Chondrocyte (in vitro differentiated cells): ENCODE measurements around the gene MAP2K1. TPM values are rescaled to one million over a fixed set of nuclear protein-coding genes. Genes with fewer than 3 reads are reported as not detected.
"Not testable (repeated sequence)": the region's sequence is repeated elsewhere in the genome, so short reads cannot be mapped to it uniquely, and the experiment has no call there.

ENCODE experiments used
- DNase-seq: peaks from one replicate; pipeline ENCODE4 v3.0.0; 2021; ENCODE audit warnings: mixed read lengths, low spot score
- H3K27ac Mint-ChIP-seq: one replicate; pipeline ENCODE4 v1.8.0; 2021; ENCODE audit warnings: mild to moderate bottlenecking, moderate library complexity, mixed read lengths; ENCODE audit not compliant: unreplicated experiment
- H3K27me3 Mint-ChIP-seq: 2 replicates; pipeline ENCODE4 v1.8.0; 2021; ENCODE audit warnings: low read depth, mixed read lengths
- H3K36me3 Mint-ChIP-seq: 2 replicates; pipeline ENCODE4 v1.8.0; 2021; ENCODE audit warnings: low read depth, mixed read lengths
- H3K4me1 Mint-ChIP-seq: 2 replicates; pipeline ENCODE4 v1.8.0; 2021; ENCODE audit warnings: low read depth, mild to moderate bottlenecking, mixed read lengths
- H3K4me3 Mint-ChIP-seq: one replicate; pipeline ENCODE4 v1.8.0; 2021; ENCODE audit warnings: mild to moderate bottlenecking, moderate library complexity, mixed read lengths; ENCODE audit not compliant: unreplicated experiment
- H3K9me3 Mint-ChIP-seq: 2 replicates; pipeline ENCODE4 v1.8.0; 2021; ENCODE audit warnings: low read depth, mixed read lengths
- CTCF ChIP-seq: fragments of 200-600 bp; sonication (generic); IDR thresholded peaks from 2 replicates; pipeline ENCODE4 v1.5.0; 2021; ENCODE audit warnings: antibody characterized with exemption, mild to moderate bottlenecking, moderate library complexity
- total RNA-seq: library from RNA; stranded (reverse); gene quantifications from 3 replicates; pipeline ENCODE4 v1.2.1, GENCODE V29; 2021

MAP2K1 gene
- total RNA-seq, 1 donor from 2014 or later = 49.7 TPM

- H3K36me3 Mint-ChIP-seq = peaks cover 8% of the 10 kb centered on the region
- peaks cover 9% of the 10 kb centered on the region for H3K4me1 Mint-ChIP-seq
- no peak for DNase-seq
- no peaks in the 10 kb centered on the region for H3K9me3 Mint-ChIP-seq
- H3K27ac Mint-ChIP-seq = no peak overlapping the region
- TF ChIP-seq CTCF = no peak
- H3K4me3 Mint-ChIP-seq = no peak overlapping the region
- H3K27me3 Mint-ChIP-seq = no peaks in the 10 kb centered on the region
Observed at GRCh38 chr15:66452420-66452819, 65.7 kb downstream of the MAP2K1 start.

- no peak overlapping the region for H3K27ac Mint-ChIP-seq
Observed at GRCh38 chr15:66452971-66453580, 66.4 kb downstream of the MAP2K1 start.

GRCh38 chr15:66454143-66454542, 67.4 kb downstream of the MAP2K1 start:
- Mint-ChIP-seq H3K4me3 (no peak overlapping the region), H3K27me3 (no peaks in the 10 kb centered on the region), H3K36me3 (peaks cover 3% of the 10 kb centered on the region), H3K27ac (no peak overlapping the region), H3K9me3 (no peaks in the 10 kb centered on the region), H3K4me1 (peaks cover 9% of the 10 kb centered on the region)
- TF ChIP-seq CTCF = no peak
- DNase-seq = no peak

More at GRCh38 chr15:66452971-66453580, 66.4 kb downstream of the MAP2K1 start:
- Mint-ChIP-seq H3K9me3 (no peaks in the 10 kb centered on the region), H3K36me3 (peaks cover 7% of the 10 kb centered on the region), H3K4me3 (no peak overlapping the region), H3K27me3 (no peaks in the 10 kb centered on the region), H3K4me1 (peaks cover 9% of the 10 kb centered on the region)
- DNase-seq = no peak
- TF ChIP-seq CTCF = no peak

- DNase-seq = no peak
- H3K36me3 Mint-ChIP-seq = peaks cover 2% of the 10 kb centered on the region
- H3K9me3 Mint-ChIP-seq = no peaks in the 10 kb centered on the region
- H3K27me3 Mint-ChIP-seq = no peaks in the 10 kb centered on the region
- H3K4me3 Mint-ChIP-seq = no peak overlapping the region
- no peak for TF ChIP-seq CTCF
- H3K4me1 Mint-ChIP-seq = peaks cover 9% of the 10 kb centered on the region
- no peak overlapping the region for H3K27ac Mint-ChIP-seq
Observed at GRCh38 chr15:66456211-66456610, 69.5 kb downstream of the MAP2K1 start.

- Mint-ChIP-seq H3K4me1 (peaks cover 17% of the 10 kb centered on the region), H3K9me3 (no peaks in the 10 kb centered on the region), H3K36me3 (peaks cover 2% of the 10 kb centered on the region), H3K27me3 (no peaks in the 10 kb centered on the region), H3K4me3 (no peak overlapping the region), H3K27ac (no peak overlapping the region)
- DNase-seq = no peak
- TF ChIP-seq CTCF = no peak
Observed at GRCh38 chr15:66459818-66460615, 73.3 kb downstream of the MAP2K1 start.

GRCh38 chr15:66461294-66461693, 74.6 kb downstream of the MAP2K1 start:
- H3K36me3 Mint-ChIP-seq, H3K27me3 Mint-ChIP-seq, H3K4me3 Mint-ChIP-seq, H3K4me1 Mint-ChIP-seq, H3K27ac Mint-ChIP-seq, H3K9me3 Mint-ChIP-seq, DNase-seq: not testable (repeated sequence)
